Muscle of arm (tissue), 12 donors: ENCODE results near the gene ZBTB49. TPM values are rescaled to one million over a fixed set of nuclear protein-coding genes. Genes with fewer than 3 reads are reported as not detected.

ENCODE experiments used
- DNase-seq: peaks from one replicate; pipeline ENCODE4 v3.0.0-alpha.2; 2013
- polyA plus RNA-seq, 12 donors: library from polyadenylated mRNA; unstranded; fragments of 120-200 nt; gene quantifications; one replicate each; pipeline ENCODE4 v1.2.1, GENCODE V29; 2013; ENCODE audit not compliant: insufficient read length in 12 of 12

ZBTB49 gene
- polyA plus RNA-seq, 12 donors, result 3.9 to 9.4 (median 6.4) TPM; not detected in 2

DNA sequence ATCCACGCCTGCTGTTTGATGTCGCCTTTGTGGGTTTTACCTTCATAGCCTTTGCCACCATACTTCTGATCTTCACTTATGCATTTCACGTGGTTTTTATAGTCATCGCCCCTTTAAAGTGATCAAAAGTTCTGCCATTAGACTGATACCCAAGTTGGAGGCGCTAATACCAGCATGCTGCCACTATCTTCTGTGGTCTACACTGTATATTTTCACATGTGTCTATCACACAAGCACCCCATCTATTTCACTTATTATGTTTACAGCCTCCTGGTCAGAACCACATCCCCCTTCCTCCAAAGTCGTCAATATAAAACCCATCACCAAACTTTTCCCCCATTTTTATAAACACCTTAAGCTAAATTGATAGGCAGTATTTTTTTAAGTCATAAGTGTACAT is 8.3 kb upstream of the ZBTB49 start:
- DNase-seq, result no peak

GRCh38 chr4:4284827-4285618 is 5.0 kb upstream of the ZBTB49 start:
- DNase-seq, result no peak

DNA sequence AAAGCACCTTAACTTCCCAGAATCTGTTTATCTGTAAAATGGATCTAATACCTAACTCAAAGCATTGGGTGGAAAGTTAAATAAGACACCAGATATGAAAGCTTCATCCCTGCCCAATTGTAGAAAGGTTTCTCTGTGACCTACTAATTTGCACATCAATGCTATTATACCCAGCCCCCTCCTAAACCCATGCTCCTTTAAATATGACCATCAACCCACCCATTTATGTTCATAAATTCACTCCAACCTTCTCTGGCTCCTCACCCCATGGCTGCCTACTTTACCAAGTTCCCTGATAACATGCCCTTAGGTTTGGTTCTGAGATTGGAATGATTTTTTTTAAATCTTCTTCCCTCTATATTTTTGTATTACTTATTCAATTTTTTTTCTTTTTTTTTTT is 2.0 kb upstream of the ZBTB49 start:
- no peak for DNase-seq

DNA sequence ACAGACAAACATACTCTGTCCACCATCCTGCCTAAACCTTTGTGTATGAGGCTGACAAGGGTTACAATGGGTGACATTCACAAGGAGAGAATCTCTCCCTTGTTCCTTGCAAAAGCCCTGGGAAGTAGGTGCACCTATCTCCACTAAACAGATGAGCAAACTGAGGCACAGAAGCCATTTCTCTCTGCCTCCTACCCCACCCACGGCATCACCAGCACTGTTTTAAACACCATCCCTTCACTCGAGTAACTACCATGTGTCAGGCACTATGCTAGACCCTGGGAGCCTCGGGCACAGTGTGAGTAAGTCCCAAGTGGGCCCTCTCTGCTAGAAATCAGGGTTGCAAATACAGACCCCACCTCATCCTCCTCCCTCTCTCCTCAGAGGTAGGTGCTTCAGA is 996 bp upstream of the ZBTB49 start:
- no peak for DNase-seq

GRCh38 chr4:4289597-4289940 is 482 bp upstream of the ZBTB49 start:
- DNase-seq, result no peak

DNA sequence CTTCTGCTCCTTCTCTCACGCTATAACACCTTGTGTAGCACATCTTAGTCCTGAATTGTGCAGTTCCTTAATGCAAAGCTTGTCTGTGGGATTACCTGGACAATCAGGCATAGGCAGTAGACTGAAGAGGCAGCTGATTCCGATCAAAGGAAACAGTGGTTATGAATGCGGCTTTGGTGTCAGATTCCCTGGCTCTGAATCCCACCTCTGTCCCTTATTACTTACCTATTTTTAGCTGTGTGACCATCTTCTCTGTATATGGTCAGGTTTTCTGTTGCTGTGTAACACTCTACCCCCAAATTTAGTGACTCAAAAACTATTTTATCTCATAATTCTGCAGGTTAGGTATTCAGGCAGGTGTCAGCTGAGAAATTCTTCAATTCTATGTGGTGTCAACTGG is 3.2 kb downstream of the ZBTB49 start:
- no peak for DNase-seq

DNA sequence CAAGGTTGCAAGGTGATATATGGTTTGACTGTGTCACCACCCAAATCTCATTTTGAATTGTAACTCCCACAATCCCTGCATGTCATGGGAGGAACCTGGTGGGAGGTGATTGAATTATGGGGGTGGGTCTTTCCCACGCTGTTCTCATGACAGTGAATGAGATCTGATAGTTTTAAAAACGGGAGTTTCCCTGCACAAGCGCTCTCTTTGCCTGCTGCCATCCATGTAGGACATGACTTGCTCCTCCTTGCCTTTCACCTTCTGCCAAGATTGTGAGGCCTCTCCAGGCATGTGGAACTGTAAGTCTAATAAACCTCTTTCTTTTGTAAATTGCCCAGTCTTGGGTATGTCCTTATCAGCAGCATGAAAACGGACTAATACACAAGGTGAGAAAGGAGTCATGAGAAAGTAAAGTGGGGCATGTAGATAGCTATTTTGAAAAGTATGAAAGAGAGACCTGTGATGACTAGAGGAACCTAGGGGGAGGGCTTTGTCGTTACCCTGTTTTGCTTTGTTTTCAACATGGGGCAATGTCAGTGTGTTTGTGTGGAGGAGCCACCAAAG is 6.3 kb downstream of the ZBTB49 start:
- no peak for DNase-seq

DNA sequence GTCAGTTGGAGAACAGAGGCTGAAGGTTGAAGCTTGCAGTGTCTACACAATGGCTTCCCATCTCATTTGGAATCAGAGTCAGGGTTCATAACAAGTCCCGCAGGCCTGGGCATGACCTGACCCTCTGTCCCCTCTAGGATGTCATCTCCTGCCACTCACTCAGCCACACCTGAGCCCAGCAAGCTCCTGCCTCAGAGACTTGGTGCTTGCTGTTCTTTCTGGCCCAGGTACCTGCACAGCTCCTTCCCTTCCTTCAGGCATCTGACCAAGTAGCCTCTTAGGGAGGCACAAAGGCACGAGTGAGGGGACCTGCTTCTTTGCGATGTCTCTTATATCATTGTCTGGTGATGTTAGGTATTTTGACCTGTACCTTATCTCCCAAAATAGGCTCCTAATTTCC is 9.0 kb downstream of the ZBTB49 start:
- DNase-seq, result no peak

DNA sequence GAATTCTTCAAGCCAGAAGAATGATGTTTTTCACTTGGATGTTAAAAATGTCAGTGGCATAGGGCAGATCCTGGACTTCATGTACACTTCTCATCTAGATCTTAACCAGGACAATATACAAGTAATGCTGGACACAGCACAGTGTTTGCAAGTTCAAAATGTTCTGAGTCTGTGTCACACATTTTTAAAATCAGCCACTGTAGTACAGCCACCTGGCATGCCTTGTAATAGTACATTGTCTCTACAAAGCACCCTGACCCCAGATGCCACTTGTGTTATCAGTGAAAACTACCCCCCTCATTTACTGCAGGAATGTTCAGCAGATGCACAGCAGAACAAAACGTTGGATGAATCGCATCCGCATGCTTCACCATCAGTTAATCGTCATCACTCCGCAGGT is 11.9 kb downstream of the ZBTB49 start:
- no peak for DNase-seq

GRCh38 chr4:4302416-4302815 is 12.4 kb downstream of the ZBTB49 start:
- no peak for DNase-seq

DNA sequence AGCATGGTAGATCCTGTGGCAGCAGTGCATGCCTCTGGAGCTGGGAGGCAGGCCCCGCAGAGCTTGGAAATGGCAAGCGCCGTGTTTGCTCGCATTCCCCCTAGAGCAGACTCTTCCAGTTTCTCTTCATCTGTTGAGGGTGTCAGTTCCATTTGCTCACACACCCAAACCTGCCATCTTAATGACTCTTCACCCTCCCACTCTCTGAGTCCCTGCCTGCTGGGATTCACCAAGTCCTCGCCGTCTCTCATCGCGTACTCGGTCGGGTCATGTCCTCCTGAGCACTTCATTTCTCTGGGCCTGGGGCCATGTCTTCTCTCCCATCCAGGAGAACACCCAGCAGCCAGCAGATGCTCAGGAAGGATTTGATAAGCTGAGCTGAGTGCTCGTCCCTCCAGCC is 16.9 kb downstream of the ZBTB49 start:
- no peak for DNase-seq

- no peak for DNase-seq
Observed at GRCh38 chr4:4308800-4309441, 18.9 kb downstream of the ZBTB49 start.

- no peak for DNase-seq
Observed at GRCh38 chr4:4311193-4311592, 21.1 kb downstream of the ZBTB49 start.

GRCh38 chr4:4315461-4316149 is 25.6 kb downstream of the ZBTB49 start:
- no peak for DNase-seq

DNA sequence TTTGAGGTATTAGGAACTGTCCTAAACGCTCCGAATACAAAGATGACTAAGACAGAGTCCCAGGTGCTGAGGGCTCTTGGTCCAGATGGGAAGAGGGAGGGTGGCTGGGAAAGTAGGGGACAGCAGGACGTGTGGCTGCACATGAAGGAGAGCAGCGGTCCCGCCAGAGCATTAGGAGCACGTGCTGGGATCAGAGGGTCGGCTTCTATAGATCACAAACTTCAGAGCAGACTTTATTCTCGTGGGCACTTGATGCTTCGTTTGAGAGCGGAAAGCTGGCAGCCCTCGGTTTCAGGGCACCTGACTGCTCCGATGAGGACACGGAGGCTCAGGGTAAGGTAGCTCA is 26.1 kb downstream of the ZBTB49 start:
- no peak for DNase-seq

GRCh38 chr4:4317496-4318232 is 27.6 kb downstream of the ZBTB49 start:
- no peak for DNase-seq

GRCh38 chr4:4320528-4320927 is 30.5 kb downstream of the ZBTB49 start:
- no peak for DNase-seq

DNA sequence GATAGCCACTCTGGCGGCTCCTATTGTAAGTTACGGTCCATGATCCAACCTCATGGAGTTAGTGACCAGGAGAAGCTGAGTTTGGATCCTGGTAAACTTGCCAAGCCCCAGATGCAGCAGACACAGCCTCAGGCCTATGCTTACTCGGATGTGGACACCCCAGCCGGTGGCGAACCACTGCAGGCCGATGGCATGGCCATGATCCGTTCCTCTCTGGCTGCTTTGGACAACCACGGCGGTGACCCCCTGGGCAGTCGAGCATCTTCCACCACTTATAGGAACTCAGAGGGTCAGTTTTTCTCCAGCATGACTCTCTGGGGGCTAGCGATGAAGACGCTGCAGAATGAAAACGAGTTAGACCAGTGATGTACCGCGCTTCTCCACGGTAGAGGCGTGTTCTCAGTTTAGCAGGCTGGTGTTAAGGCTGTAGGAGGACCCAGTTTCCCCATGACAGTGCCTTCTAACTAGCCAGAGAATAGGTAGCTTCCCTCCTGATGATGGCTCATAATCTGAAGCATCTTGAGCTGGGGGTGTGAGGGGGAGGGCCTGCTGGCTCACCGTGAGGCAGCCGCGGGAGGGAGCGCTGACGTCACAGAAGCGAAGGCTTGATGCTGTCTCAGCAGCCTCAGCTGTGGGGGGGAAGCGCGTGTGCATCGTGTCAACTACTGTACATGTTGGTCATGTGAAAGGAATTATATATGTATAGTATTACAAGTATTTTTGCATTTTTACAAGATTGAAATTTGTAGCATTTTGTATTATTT is 31.1 kb downstream of the ZBTB49 start:
- no peak for DNase-seq

- DNase-seq, result no peak
Observed at GRCh38 chr4:4321951-4322688, 32.1 kb downstream of the ZBTB49 start.

DNA sequence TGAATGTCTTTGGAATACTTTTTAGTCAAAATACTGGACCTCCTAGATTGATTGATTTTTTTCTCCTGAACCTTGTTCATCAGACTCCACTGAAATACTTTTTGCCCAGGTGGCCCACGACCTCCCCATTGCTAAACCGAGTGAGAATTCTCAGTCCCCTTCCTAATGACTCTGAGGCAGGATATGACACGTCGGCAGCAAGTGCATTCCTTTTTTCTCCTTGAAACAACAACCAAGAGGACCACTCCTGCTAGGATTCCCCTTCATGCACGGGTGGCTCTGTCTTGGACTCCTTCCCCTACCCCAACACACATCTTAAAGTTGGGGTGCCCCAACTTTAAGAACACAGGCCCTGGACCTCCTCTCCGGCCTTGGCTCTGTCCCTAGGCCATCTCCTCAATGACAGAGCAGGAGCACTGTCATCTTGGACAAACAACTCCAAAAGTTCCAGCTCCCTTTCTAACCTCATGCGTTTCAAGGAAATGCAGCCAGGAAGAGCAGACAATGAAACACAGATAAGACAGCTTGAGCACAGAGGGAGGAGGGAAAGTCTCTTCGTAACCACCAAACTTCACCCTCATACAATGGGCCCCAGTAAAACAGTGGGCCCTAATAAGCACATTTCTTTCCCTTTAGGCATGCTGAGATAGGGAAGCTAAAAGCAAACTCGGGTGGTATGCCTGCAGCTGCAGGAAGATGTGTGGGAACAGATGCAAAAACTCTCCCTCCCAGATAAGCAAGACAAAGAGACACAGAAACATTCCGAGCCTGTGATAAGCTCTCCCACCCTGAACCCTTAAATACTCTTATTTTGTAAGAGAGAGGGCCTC is 33.9 kb downstream of the ZBTB49 start:
- no peak for DNase-seq
